Prostate gland (tissue), 2 donors: Measurements from ENCODE around the gene PDE4D. TPM values are rescaled to one million over a fixed set of nuclear protein-coding genes. Genes with fewer than 3 reads are reported as not detected.
A peak's percentile ranks its signal among the peaks of the same experiment; 100 is the strongest.
"Not testable (repeated sequence)": the region's sequence is repeated elsewhere in the genome, so short reads cannot be mapped to it uniquely, and the experiment has no call there.

ENCODE experiments used
- DNase-seq: peaks from one replicate; pipeline ENCODE4 v3.0.0-alpha.2; 2019; ENCODE audit warnings: low spot score
- H3K27ac ChIP-seq, 2 donors: fragments of 200-600 bp; sonication (generic); 2 replicates each; pipeline ENCODE4 v1.5.1; 2017 to 2019
- H3K27me3 ChIP-seq: fragments of 200-600 bp; sonication (generic); replicated peaks from 2 replicates; pipeline ENCODE4 v1.5.1; 2019; ENCODE audit not compliant: insufficient read depth
- H3K36me3 ChIP-seq, 2 donors: fragments of 200-600 bp; sonication (generic); 1 replicate in 1 of 2; 2 replicates in 1 of 2; pipeline versions ENCODE4 v1.5.1 to v1.8.1; 2017 to 2019
- H3K4me1 ChIP-seq: fragments of 200-600 bp; sonication (generic); replicated peaks from 2 replicates; pipeline ENCODE4 v1.5.1; 2019
- H3K4me3 ChIP-seq, 2 donors: fragments of 200-600 bp; sonication (generic); 2 replicates each; pipeline ENCODE4 v1.5.1; 2017 to 2019
- H3K9me3 ChIP-seq: fragments of 200-600 bp; sonication (generic); 2 replicates; pipeline ENCODE4 v1.5.1; 2017
- POLR2A ChIP-seq: fragments of 450-650 bp; IDR thresholded peaks from one replicate; pipeline ENCODE4 v1.6.1; 2016; ENCODE audit warnings: antibody characterized with exemption, mild to moderate bottlenecking
- POLR2AphosphoS5 ChIP-seq: sonication (generic); formaldehyde crosslinking; IDR thresholded peaks from one replicate; pipeline ENCODE4 v1.6.1; 2017; ENCODE audit warnings: antibody characterized with exemption
- WGBS: methylation state at CpG from one replicate; pipeline ENCODE4 v1.1.5; 2018; 5-methylcytosine and 5-hydroxymethylcytosine counted together
- intact Hi-C: fragments of 100-400 bp; cut with DNase I; formaldehyde crosslinking; loops from one replicate; pipeline ENCODE4 v1.14.2; 2022
- total RNA-seq, 2 donors: library from RNA; depleted of rRNA; stranded (reverse); fragments of >200 nt; gene quantifications; one replicate each; pipeline ENCODE4 v1.1.0, GENCODE V29; 2016
- TF ChIP-seq, protein P1 (sequence below), 4 experiments: fragments of 200-600 bp in 2 of 4; fragments of 450-650 bp in 2 of 4; sonication (generic) in 2 of 4; IDR thresholded peaks; 1 replicate in 3 of 4; 2 replicates in 1 of 4; pipeline ENCODE4 v1.5.1; 2016 to 2019; ENCODE audit warnings: antibody characterized with exemption in 4 of 4, mild to moderate bottlenecking in 2 of 4, moderate library complexity in 2 of 4

Gene PDE4D
- total RNA-seq, 2 donors from 2014 or later: 64.2 to 75.6 TPM

DNA sequence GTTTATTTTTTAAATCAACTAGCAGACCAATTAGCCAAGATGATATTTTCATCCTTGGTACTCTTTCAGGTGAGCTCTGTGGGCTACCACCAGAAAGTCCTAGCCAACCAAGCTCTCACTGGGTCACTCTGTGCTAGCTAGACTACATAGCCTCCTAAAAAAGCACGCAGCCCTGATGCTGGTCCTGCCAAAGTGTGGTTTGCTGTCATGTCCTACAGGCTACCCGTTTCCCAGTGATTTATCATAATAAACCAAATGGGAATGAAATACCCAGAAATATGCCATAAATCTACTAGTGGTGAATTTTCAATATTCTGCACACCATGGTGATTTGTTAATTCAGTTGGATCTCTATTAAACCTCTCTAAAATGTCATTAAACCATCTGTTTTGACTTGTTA, 829.2 kb downstream of the PDE4D start:
- 51% methylated on average over 2 of the region's 2 CpGs for WGBS
- intact Hi-C loops: no loop called here
- no peak for DNase-seq
- no peaks in the 10 kb centered on the region for H3K4me1 ChIP-seq
- no peak overlapping the region for H3K27ac ChIP-seq
- no peaks in the 10 kb centered on the region for H3K27me3 ChIP-seq
- no peaks in the 10 kb centered on the region for H3K9me3 ChIP-seq
- H3K36me3 ChIP-seq: no peaks in the 10 kb centered on the region
- H3K4me3 ChIP-seq: no peak overlapping the region
- TF ChIP-seq POLR2A (no peak), POLR2AphosphoS5 (no peak)
- TF ChIP-seq, protein P1, sequence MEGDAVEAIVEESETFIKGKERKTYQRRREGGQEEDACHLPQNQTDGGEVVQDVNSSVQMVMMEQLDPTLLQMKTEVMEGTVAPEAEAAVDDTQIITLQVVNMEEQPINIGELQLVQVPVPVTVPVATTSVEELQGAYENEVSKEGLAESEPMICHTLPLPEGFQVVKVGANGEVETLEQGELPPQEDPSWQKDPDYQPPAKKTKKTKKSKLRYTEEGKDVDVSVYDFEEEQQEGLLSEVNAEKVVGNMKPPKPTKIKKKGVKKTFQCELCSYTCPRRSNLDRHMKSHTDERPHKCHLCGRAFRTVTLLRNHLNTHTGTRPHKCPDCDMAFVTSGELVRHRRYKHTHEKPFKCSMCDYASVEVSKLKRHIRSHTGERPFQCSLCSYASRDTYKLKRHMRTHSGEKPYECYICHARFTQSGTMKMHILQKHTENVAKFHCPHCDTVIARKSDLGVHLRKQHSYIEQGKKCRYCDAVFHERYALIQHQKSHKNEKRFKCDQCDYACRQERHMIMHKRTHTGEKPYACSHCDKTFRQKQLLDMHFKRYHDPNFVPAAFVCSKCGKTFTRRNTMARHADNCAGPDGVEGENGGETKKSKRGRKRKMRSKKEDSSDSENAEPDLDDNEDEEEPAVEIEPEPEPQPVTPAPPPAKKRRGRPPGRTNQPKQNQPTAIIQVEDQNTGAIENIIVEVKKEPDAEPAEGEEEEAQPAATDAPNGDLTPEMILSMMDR (IDR thresholded peaks at IDR 0.05): no peak

DNA sequence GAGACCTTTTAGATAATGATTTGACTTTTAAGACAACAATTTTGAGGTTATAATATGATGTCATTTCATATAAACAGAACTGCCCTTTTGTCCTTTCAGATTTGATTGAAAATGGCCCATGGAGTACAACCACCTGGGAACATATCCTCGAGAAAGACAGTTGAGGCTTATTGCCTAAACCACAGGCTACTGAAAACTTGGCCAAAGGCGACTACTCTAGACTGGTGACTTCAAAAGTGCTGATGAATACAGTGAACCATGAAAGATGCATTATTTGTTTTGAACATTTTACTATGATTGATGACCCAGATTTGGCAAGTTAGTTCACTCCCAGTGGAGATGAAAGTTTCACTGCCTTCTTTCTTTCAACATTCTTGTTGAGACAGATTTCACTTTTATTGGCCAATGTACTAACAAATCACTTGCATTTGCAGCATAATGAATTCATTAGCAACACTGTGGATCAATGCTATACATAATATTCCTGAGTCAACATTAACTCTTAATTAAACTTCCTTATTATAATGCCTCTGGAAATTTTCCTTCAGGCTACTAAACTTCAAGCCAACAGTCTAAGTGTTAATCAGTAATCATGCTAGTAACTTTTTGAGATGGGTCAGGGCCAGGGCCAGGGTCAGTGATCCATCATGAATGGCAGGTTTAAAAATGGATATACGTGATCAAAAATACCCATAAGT, 830.4 kb downstream of the PDE4D start:
- intact Hi-C loops: no loop called here
- Histone ChIP-seq H3K27ac (no peak overlapping the region), H3K4me3 (no peak overlapping the region), H3K36me3 (no peaks in the 10 kb centered on the region), H3K9me3 (no peaks in the 10 kb centered on the region), H3K27me3 (no peaks in the 10 kb centered on the region), H3K4me1 (no peaks in the 10 kb centered on the region)
- 8% methylated on average over 3 of the region's 3 CpGs for WGBS
- no peak for DNase-seq
- TF ChIP-seq POLR2AphosphoS5 (peak; percentile 23), POLR2A (no peak)

DNA sequence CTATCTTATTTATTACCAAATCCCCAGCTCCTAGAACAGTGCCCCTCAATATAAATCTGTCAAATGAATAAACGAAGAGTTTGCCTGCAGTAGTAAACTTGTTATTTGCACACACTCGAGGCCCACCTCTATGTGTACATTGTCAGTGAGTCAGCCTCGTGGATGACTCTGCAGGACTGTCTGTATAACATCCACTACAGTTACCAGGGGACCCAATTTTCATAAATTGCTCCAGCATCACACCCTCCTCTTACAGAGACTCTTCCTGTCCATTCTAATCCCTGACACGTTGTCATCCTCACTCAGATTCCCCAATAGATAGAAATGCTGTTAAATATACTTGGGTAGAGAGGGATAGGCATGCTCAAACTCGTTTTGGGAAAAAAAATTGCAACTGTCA, 832.1 kb downstream of the PDE4D start:
- TF ChIP-seq POLR2A (no peak), POLR2AphosphoS5 (no peak)
- TF ChIP-seq, protein P1 (IDR thresholded peaks at IDR 0.05): no peak
- intact Hi-C loops: no loop called here
- Histone ChIP-seq H3K27me3 (no peaks in the 10 kb centered on the region), H3K36me3 (no peaks in the 10 kb centered on the region), H3K27ac (no peak overlapping the region), H3K4me1 (no peaks in the 10 kb centered on the region), H3K4me3 (no peak overlapping the region), H3K9me3 (no peaks in the 10 kb centered on the region)
- 39% methylated on average over 5 of the region's 5 CpGs for WGBS
- no peak for DNase-seq

DNA sequence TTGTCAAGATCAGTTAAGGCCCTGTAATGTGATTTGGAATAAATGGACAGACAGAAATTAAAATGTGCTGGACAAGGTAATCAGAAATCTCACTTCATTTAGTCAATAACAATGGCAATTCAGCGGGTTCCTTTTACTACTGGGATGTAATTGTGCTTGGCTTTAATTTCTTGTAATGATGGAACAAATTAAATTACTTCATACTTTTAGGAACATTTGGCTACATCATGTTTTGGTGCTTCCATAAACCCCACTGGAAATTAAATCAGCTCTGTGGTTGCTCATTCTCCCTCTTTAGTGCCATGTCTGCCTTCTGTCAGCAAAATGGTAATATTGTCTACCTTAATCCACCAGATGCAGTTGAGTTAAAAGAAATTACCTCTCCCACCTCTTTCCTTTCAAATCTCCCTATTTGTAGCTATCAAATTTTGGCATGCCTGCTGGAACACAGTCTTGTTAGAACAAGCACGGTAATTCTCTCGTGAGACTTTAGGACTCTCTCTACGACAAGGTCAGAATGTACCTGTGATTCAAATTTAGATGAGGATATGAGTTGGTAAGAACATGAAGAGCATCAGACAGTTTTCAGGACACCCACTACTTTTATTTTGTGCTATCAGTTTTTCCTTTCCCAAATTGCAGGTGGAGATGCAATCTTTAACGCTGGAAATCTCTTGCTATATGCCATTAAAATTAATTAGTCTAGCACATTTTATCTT, 834.4 kb downstream of the PDE4D start:
- H3K27me3 ChIP-seq: no peaks in the 10 kb centered on the region
- H3K4me3 ChIP-seq: no peak overlapping the region
- H3K27ac ChIP-seq: no peak overlapping the region
- no peaks in the 10 kb centered on the region for H3K9me3 ChIP-seq
- TF ChIP-seq, protein P1 (IDR thresholded peaks at IDR 0.05): no peak
- no peak for TF ChIP-seq POLR2AphosphoS5
- TF ChIP-seq POLR2A: no peak
- intact Hi-C loops: no loop called here
- H3K36me3 ChIP-seq: no peaks in the 10 kb centered on the region
- H3K4me1 ChIP-seq: no peaks in the 10 kb centered on the region
- WGBS: 50% methylated on average over 5 of the region's 5 CpGs
- DNase-seq: no peak

DNA sequence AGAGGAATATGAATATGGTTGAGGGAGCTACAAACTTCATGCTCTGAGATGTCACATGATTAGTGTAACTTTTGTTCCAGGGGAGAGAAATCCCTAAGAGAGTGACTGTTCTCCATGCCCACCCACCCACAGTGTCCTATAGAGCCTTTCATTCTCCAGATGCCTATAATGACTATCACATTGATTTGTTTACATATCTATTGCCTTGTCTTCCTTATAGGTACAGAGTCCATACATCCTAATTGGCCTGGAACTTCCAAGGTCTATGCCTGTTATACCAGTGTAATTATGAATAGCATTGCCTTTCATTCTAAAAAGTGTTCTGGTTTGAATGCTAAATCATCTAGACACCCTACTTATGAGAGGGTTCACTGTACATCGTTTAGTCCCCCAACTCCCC, 835.3 kb downstream of the PDE4D start:
- WGBS: 70% methylated on average over 1 of the region's 1 CpG
- DNase-seq: no peak
- Histone ChIP-seq H3K4me3 (no peak overlapping the region), H3K27me3 (no peaks in the 10 kb centered on the region), H3K4me1 (no peaks in the 10 kb centered on the region), H3K27ac (no peak overlapping the region), H3K9me3 (no peaks in the 10 kb centered on the region), H3K36me3 (no peaks in the 10 kb centered on the region)
- intact Hi-C loops: no loop called here
- TF ChIP-seq POLR2AphosphoS5 (no peak), POLR2A (no peak)
- TF ChIP-seq, protein P1 (IDR thresholded peaks at IDR 0.05): no peak

DNA sequence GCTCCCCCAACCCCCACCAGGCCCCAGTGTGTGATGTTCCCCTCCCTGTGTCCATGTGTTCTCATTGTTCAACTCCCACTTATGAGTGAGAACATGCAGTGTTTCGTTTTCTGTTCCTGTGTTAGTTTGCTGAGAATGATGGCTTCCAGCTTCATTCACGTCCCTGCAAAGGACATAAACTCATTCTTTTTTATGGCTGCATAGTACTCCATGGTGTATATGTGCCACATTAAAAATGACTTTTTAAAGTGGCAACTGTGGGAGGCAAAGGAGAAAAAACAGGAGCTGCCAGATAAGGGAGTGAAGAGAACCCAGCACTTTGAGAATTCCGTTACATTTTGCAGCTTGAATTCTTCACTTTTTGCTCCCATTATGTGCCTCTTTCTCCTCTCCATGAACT, 836.9 kb downstream of the PDE4D start:
- H3K4me1 ChIP-seq, H3K9me3 ChIP-seq, H3K36me3 ChIP-seq, DNase-seq, H3K27me3 ChIP-seq, H3K27ac ChIP-seq, intact Hi-C loops, H3K4me3 ChIP-seq: not testable (repeated sequence)
- 92% methylated on average over 3 of the region's 3 CpGs for WGBS
